ENCODE results near the gene BPHL.

GRCh38 chr6:3128356-3129108 lies 10.0 kb downstream of the BPHL start:
- TF ChIP-seq CTCF (IDR thresholded peaks at IDR 0.05) = no peak
- no peak for TF ChIP-seq EP300 (IDR thresholded peaks at IDR 0.05)
- no peak for TF ChIP-seq POLR2A (IDR thresholded peaks at IDR 0.05; ENCODE audit: low read depth)
